ENCODE results near the gene ZCCHC9.

GRCh38 chr5:81353189-81353588 lies 51.8 kb downstream of the ZCCHC9 start:
- TF ChIP-seq POLR2AphosphoS5 (IDR thresholded peaks at IDR 0.05; ENCODE audit: low read depth, low read length) (no peak), REST (IDR thresholded peaks at IDR 0.05; ENCODE audit: insufficient read depth in 1 of 2, low read depth in 2 of 2, low read length in 2 of 2) (no peak), TAF1 (IDR thresholded peaks at IDR 0.05; ENCODE audit: borderline replicate concordance, insufficient read depth, low read length) (no peak)

All from PFSK-1 (cell line).